Measurements from ENCODE around the gene SOCS1. TPM values are rescaled to one million over a fixed set of nuclear protein-coding genes. Genes with fewer than 3 reads are reported as not detected.

The SOCS1 gene
- total RNA-seq, 3 donors from 2014 or later (not counting 1 experiment from before 2014, with no cell fraction given) = 21.7 to 74.7 (median 27.2) TPM

DNA sequence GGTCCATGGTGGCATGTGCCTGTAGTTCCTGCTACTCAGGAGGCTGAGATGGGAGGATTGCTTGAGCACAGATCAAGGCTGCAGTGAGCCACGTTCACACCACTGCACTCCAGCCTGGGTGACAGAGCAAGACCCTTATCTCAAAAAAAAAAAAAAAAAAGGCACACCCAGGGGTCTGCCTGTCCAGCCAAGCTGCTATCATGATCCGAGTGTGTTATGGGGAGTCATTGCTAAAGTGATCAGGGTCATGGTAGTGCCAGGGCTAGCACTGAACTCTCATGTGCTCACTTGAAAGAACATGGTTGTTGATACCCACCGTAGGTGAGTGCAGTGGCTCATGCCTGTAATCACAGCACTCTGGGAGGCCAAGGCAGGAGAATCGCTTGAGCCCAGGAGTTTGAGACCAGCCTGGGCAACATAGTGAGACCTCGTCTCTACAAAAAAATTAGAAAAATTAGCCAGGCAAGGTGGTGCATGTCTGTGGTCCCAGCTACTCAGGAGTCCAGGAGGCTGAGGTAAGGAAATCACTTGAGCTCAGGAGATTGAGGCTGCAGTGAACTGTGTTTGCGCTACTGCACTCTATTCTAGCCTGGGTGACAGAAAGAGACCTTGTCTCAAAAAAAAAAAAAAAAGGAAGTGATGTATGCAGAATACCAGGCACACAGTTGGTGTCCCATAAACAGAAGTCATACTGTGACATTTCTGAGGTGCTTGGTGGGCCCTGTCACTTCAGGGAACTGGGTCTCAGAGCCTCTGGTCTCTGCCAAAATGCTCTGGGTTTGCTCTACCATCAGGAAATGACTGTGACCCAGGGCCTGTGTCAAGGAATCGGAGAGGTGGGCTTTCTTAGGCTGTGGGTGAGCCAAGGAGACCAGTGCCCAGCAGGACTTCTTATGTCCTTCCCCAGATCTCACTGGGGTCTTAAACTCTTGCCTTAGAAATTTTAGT, 23.0 kb upstream of the SOCS1 start:
- Histone ChIP-seq H3K4me1 (ENCODE audit: control insufficient read depth, insufficient read depth, low read length) (no peaks in the 10 kb centered on the region), H3K9me3 (ENCODE audit: control insufficient read depth, insufficient read depth, low read length) (no peaks in the 10 kb centered on the region), H3K4me3 (ENCODE audit: low read length) (no peak overlapping the region), H3K27me3 (ENCODE audit: control insufficient read depth, insufficient read depth, low read length) (no peaks in the 10 kb centered on the region), H3K27ac (ENCODE audit: low read length) (no peak overlapping the region), H3K36me3 (ENCODE audit: control insufficient read depth, insufficient read depth, low read length) (no peaks in the 10 kb centered on the region)
- intact Hi-C loops (cut with micrococcal nuclease) = no loop called here
- Mint-ChIP-seq H3K9me3 (no peaks in the 10 kb centered on the region), H3K36me3 (no peaks in the 10 kb centered on the region), H3K4me1 (no peaks in the 10 kb centered on the region), H3K27ac (no peak overlapping the region), H3K4me3 (no peak overlapping the region), H3K27me3 (ENCODE audit: low read depth in 2 of 2) (peaks cover 13 to 16% of the 10 kb centered on the region in 2 donors)
- peak in 1 of 3 donors; percentile 38 for ATAC-seq
- 89% methylated on average over 7 of the region's 7 CpGs for WGBS (ENCODE audit: insufficient coverage)
- TF ChIP-seq, protein P1, sequence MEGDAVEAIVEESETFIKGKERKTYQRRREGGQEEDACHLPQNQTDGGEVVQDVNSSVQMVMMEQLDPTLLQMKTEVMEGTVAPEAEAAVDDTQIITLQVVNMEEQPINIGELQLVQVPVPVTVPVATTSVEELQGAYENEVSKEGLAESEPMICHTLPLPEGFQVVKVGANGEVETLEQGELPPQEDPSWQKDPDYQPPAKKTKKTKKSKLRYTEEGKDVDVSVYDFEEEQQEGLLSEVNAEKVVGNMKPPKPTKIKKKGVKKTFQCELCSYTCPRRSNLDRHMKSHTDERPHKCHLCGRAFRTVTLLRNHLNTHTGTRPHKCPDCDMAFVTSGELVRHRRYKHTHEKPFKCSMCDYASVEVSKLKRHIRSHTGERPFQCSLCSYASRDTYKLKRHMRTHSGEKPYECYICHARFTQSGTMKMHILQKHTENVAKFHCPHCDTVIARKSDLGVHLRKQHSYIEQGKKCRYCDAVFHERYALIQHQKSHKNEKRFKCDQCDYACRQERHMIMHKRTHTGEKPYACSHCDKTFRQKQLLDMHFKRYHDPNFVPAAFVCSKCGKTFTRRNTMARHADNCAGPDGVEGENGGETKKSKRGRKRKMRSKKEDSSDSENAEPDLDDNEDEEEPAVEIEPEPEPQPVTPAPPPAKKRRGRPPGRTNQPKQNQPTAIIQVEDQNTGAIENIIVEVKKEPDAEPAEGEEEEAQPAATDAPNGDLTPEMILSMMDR (IDR thresholded peaks at IDR 0.05) = no peak
- DNase-seq = no peak

DNA sequence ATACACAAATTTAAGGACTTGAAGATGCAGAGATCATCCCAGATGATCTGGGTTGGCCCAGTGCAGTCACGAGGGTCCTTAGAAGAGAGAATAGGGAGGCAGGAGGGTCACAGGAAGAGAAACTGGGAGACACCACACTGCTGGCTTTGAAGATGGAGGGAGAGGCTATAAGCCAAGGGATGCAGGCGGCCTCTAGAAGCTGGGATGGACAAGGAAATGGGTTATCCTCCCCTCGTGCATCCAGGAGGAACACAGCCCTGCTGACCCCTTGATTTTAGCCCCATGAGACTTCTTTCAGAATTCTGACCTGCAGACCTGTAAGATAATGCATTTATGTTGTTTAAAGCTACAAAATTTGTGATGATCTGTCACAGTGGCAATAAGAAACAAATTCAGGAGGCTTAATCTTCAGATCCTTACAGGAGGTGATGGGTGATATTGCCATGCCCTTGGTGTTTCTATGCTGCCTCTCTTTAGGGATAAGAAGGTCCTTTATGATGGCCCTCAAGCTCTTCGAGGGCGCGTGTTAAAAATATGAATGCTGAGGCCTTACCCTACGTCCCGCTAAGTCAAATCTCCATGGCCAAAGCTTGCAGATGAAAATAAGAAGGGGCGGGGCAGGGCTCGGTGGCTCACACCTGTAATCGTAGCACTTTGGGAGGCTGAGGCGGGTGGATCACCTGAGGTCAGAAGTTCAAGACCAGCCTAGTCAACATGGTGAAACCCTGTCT, 21.8 kb upstream of the SOCS1 start:
- Histone ChIP-seq H3K4me3 (ENCODE audit: low read length) (no peak overlapping the region), H3K36me3 (ENCODE audit: control insufficient read depth, insufficient read depth, low read length) (no peaks in the 10 kb centered on the region), H3K9me3 (ENCODE audit: control insufficient read depth, insufficient read depth, low read length) (no peaks in the 10 kb centered on the region), H3K27ac (ENCODE audit: low read length) (no peak overlapping the region), H3K27me3 (ENCODE audit: control insufficient read depth, insufficient read depth, low read length) (no peaks in the 10 kb centered on the region), H3K4me1 (ENCODE audit: control insufficient read depth, insufficient read depth, low read length) (no peaks in the 10 kb centered on the region)
- Mint-ChIP-seq H3K27me3 (ENCODE audit: low read depth in 2 of 2) (peaks cover 9 to 16% of the 10 kb centered on the region in 2 donors), H3K4me3 (no peak overlapping the region), H3K9me3 (no peaks in the 10 kb centered on the region), H3K4me1 (no peaks in the 10 kb centered on the region), H3K36me3 (no peaks in the 10 kb centered on the region), H3K27ac (no peak overlapping the region)
- DNase-seq = no peak
- intact Hi-C loops (cut with micrococcal nuclease) = no loop called here
- TF ChIP-seq, protein P1 (IDR thresholded peaks at IDR 0.05) = no peak
- no peak for ATAC-seq
- 86% methylated on average over 12 of the region's 12 CpGs for WGBS (ENCODE audit: insufficient coverage)

DNA sequence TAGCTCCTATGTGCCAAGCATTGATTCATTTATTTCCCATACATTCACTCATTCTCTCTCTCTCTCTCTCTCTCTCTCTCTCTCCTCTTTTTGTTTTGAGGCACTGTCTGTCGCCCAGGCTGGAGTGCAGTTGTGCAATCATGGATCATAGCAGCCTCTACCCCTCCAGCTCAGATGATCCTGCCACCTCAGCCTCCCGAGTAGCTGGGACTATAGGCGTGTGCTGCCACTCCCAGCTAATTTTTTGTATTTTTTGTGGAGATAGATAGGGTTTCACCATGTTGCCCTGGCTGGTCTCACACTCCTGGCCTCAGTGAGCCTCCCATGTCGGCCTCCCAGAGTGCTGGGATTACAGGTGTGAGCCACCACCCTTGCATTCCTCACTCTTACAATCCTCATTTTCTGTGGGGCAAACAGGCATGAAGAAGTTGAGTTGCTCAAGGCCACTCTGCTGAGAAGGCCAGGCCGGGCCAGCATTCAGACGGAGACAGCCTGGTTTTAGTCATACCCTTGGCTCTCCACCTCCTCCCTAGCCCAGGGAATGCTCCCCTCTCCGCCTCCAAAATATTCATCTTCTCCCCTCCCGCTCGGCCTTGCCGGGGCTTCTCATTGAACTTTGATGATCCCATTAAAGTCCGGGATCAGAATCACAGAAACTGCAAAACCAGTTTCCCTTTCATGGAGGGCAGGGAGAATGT, 21.0 kb upstream of the SOCS1 start:
- WGBS (ENCODE audit: insufficient coverage) = 93% methylated on average over 10 of the region's 11 CpGs
- Mint-ChIP-seq H3K4me3 (no peak overlapping the region), H3K27ac (no peak overlapping the region), H3K27me3 (ENCODE audit: low read depth in 2 of 2) (peaks cover 5 to 12% of the 10 kb centered on the region in 2 donors), H3K9me3 (no peaks in the 10 kb centered on the region), H3K36me3 (no peaks in the 10 kb centered on the region), H3K4me1 (no peaks in the 10 kb centered on the region)
- DNase-seq (no peak), ATAC-seq (no peak)
- no peaks in the 10 kb centered on the region for H3K4me1 ChIP-seq (ENCODE audit: control insufficient read depth, insufficient read depth, low read length)
- H3K4me3 ChIP-seq (ENCODE audit: low read length) = no peak overlapping the region
- H3K27ac ChIP-seq (ENCODE audit: low read length) = no peak overlapping the region
- H3K36me3 ChIP-seq (ENCODE audit: control insufficient read depth, insufficient read depth, low read length) = no peaks in the 10 kb centered on the region
- intact Hi-C loops (cut with micrococcal nuclease) = no loop called here
- H3K9me3 ChIP-seq (ENCODE audit: control insufficient read depth, insufficient read depth, low read length) = no peaks in the 10 kb centered on the region
- TF ChIP-seq, protein P1 (IDR thresholded peaks at IDR 0.05) = no peak
- no peaks in the 10 kb centered on the region for H3K27me3 ChIP-seq (ENCODE audit: control insufficient read depth, insufficient read depth, low read length)
